ENCODE measurements around the gene SLC43A1. TPM values are rescaled to one million over a fixed set of nuclear protein-coding genes. Genes with fewer than 3 reads are reported as not detected.

The SLC43A1 gene
- total and polyA plus RNA-seq, 2 experiments from 2014 or later: 19.6 to 49.7 TPM

DNA sequence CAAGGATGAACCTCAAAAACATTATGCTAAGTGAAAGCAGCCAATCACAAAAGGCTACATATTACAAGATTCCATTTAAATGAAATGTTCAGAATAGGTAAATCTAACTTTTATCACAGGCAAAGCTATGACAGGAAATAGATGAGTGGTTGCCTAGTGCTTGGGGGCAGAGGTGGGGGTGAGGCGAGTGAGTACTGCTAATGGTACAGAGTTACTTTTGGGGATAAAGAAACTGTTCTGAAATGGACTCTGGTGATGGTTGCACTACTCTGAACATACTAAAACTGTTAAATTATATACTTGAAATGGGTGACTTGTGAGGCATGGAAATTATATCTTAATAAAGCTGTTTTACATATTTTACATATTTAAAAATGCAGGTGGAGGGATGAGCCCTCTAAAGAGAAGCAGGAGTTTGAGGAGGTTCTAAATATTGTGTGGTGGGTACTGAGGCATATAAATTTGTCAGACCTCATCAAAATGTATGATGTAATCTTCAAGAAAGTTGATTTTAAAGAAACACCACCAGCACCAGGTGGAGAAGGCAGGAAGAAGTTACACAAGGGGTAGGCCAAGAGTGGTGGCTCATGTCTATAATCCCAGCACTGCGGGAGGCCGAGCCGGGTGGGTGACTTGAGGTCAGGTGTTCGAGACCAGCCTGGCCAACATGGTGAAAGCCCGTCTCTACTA lies 3.6 kb downstream of the SLC43A1 start:
- Histone ChIP-seq H3K27me3 (ENCODE audit: insufficient read depth) (peaks cover 10% of the 10 kb centered on the region), H3K79me2 (replicated peaks; ENCODE audit: insufficient read depth) (peaks cover 31% of the 10 kb centered on the region), H2AFZ (no peak overlapping the region), H3K36me3 (ENCODE audit: insufficient read depth) (no peaks in the 10 kb centered on the region), H3F3A (replicated peaks; ENCODE audit: low read depth) (peaks cover 6% of the 10 kb centered on the region; the same call in 1 of the 2 replicates), H3K4me1 (ENCODE audit: insufficient read depth) (peaks cover 11% of the 10 kb centered on the region), H4K20me1 (replicated peaks; ENCODE audit: insufficient read depth) (no peaks in the 10 kb centered on the region), H3K4me2 (no peak overlapping the region), H3K27ac (ENCODE audit: low read depth) (no peak overlapping the region), H3K4me3 (no peak overlapping the region), H3K9me2 (ENCODE audit: insufficient read depth) (no peaks in the 10 kb centered on the region)
- DNase-seq (ENCODE audit: low spot score) (no peak), ATAC-seq (no peak)
- Mint-ChIP-seq H3K36me3 (ENCODE audit: low read depth) (peaks cover 19% of the 10 kb centered on the region), H3K9me3 (no peaks in the 10 kb centered on the region), H3K27me3 (ENCODE audit: insufficient read depth, low read depth, poor library complexity) (peaks cover 11% of the 10 kb centered on the region), H3K27ac (no peak overlapping the region), H3K4me1 (peaks cover 26% of the 10 kb centered on the region), H3K4me3 (no peak overlapping the region; the same call in 2 of the 3 replicates)
- TF ChIP-seq STAT1 (IDR thresholded peaks at IDR 0.05; ENCODE audit: unreplicated experiment) (no peak), EZH2 (IDR thresholded peaks at IDR 0.05; ENCODE audit: low read depth, unreplicated experiment) (no peak), CTCF (conservative IDR thresholded peaks at IDR 0.05; ENCODE audit: low read depth in 2 of 2) (no peak), ZNF331 (CRISPR knock-in tag; IDR thresholded peaks at IDR 0.05; ENCODE audit: low read depth) (no peak), NANOG (IDR thresholded peaks at IDR 0.05; ENCODE audit: borderline replicate concordance) (no peak), EZH2phosphoT487 (IDR thresholded peaks at IDR 0.05; ENCODE audit: unreplicated experiment) (no peak), POLR2AphosphoS5 (IDR thresholded peaks at IDR 0.05; ENCODE audit: low read depth) (no peak), CREB1 (CRISPR knock-in tag; IDR thresholded peaks at IDR 0.05; ENCODE audit: low read depth) (no peak), ZNF114 (CRISPR knock-in tag; IDR thresholded peaks at IDR 0.05) (no peak), JUNB (IDR thresholded peaks at IDR 0.05; ENCODE audit: unreplicated experiment) (no peak)
- TF ChIP-seq, protein P1, sequence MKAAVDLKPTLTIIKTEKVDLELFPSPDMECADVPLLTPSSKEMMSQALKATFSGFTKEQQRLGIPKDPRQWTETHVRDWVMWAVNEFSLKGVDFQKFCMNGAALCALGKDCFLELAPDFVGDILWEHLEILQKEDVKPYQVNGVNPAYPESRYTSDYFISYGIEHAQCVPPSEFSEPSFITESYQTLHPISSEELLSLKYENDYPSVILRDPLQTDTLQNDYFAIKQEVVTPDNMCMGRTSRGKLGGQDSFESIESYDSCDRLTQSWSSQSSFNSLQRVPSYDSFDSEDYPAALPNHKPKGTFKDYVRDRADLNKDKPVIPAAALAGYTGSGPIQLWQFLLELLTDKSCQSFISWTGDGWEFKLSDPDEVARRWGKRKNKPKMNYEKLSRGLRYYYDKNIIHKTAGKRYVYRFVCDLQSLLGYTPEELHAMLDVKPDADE (IDR thresholded peaks at IDR 0.05): no peak
- TF ChIP-seq, protein P2, sequence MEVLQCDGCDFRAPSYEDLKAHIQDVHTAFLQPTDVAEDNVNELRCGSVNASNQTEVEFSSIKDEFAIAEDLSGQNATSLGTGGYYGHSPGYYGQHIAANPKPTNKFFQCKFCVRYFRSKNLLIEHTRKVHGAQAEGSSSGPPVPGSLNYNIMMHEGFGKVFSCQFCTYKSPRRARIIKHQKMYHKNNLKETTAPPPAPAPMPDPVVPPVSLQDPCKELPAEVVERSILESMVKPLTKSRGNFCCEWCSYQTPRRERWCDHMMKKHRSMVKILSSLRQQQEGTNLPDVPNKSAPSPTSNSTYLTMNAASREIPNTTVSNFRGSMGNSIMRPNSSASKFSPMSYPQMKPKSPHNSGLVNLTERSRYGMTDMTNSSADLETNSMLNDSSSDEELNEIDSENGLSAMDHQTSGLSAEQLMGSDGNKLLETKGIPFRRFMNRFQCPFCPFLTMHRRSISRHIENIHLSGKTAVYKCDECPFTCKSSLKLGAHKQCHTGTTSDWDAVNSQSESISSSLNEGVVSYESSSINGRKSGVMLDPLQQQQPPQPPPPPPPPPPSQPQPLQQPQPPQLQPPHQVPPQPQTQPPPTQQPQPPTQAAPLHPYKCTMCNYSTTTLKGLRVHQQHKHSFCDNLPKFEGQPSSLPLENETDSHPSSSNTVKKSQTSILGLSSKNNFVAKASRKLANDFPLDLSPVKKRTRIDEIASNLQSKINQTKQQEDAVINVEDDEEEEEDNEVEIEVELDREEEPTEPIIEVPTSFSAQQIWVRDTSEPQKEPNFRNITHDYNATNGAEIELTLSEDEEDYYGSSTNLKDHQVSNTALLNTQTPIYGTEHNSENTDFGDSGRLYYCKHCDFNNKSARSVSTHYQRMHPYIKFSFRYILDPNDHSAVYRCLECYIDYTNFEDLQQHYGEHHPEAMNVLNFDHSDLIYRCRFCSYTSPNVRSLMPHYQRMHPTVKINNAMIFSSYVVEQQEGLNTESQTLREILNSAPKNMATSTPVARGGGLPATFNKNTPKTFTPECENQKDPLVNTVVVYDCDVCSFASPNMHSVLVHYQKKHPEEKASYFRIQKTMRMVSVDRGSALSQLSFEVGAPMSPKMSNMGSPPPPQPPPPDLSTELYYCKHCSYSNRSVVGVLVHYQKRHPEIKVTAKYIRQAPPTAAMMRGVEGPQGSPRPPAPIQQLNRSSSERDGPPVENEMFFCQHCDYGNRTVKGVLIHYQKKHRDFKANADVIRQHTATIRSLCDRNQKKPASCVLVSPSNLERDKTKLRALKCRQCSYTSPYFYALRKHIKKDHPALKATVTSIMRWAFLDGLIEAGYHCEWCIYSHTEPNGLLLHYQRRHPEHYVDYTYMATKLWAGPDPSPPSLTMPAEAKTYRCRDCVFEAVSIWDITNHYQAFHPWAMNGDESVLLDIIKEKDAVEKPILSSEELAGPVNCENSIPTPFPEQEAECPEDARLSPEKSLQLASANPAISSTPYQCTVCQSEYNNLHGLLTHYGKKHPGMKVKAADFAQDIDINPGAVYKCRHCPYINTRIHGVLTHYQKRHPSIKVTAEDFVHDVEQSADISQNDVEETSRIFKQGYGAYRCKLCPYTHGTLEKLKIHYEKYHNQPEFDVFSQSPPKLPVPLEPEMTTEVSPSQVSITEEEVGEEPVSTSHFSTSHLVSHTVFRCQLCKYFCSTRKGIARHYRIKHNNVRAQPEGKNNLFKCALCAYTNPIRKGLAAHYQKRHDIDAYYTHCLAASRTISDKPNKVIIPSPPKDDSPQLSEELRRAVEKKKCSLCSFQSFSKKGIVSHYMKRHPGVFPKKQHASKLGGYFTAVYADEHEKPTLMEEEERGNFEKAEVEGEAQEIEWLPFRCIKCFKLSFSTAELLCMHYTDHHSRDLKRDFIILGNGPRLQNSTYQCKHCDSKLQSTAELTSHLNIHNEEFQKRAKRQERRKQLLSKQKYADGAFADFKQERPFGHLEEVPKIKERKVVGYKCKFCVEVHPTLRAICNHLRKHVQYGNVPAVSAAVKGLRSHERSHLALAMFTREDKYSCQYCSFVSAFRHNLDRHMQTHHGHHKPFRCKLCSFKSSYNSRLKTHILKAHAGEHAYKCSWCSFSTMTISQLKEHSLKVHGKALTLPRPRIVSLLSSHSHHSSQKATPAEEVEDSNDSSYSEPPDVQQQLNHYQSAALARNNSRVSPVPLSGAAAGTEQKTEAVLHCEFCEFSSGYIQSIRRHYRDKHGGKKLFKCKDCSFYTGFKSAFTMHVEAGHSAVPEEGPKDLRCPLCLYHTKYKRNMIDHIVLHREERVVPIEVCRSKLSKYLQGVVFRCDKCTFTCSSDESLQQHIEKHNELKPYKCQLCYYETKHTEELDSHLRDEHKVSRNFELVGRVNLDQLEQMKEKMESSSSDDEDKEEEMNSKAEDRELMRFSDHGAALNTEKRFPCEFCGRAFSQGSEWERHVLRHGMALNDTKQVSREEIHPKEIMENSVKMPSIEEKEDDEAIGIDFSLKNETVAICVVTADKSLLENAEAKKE (CRISPR knock-in tag; IDR thresholded peaks at IDR 0.05): no peak
- TF ChIP-seq, protein P3, sequence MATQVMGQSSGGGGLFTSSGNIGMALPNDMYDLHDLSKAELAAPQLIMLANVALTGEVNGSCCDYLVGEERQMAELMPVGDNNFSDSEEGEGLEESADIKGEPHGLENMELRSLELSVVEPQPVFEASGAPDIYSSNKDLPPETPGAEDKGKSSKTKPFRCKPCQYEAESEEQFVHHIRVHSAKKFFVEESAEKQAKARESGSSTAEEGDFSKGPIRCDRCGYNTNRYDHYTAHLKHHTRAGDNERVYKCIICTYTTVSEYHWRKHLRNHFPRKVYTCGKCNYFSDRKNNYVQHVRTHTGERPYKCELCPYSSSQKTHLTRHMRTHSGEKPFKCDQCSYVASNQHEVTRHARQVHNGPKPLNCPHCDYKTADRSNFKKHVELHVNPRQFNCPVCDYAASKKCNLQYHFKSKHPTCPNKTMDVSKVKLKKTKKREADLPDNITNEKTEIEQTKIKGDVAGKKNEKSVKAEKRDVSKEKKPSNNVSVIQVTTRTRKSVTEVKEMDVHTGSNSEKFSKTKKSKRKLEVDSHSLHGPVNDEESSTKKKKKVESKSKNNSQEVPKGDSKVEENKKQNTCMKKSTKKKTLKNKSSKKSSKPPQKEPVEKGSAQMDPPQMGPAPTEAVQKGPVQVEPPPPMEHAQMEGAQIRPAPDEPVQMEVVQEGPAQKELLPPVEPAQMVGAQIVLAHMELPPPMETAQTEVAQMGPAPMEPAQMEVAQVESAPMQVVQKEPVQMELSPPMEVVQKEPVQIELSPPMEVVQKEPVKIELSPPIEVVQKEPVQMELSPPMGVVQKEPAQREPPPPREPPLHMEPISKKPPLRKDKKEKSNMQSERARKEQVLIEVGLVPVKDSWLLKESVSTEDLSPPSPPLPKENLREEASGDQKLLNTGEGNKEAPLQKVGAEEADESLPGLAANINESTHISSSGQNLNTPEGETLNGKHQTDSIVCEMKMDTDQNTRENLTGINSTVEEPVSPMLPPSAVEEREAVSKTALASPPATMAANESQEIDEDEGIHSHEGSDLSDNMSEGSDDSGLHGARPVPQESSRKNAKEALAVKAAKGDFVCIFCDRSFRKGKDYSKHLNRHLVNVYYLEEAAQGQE (IDR thresholded peaks at IDR 0.05; ENCODE audit: unreplicated experiment): no peak
